GM21447 (cell line): Measurements from ENCODE around the gene SORCS2.

ENCODE experiments used
- ATAC-seq: cut with Tn5 transposase; IDR thresholded peaks from one replicate; pipeline ENCODE4 v1.9.1; 2021; ENCODE audit not compliant: unreplicated experiment

Gene SORCS2

GRCh38 chr4:7185487-7186030 is 6.8 kb upstream of the SORCS2 start:
- no peak for ATAC-seq

GRCh38 chr4:7186031-7186430 is 6.3 kb upstream of the SORCS2 start:
- ATAC-seq: no peak

- no peak for ATAC-seq
Measured at GRCh38 chr4:7186516-7187167, 5.7 kb upstream of the SORCS2 start.

- no peak for ATAC-seq
Measured at GRCh38 chr4:7187168-7187535, 5.2 kb upstream of the SORCS2 start.

GRCh38 chr4:7187691-7188090 is 4.6 kb upstream of the SORCS2 start:
- no peak for ATAC-seq

GRCh38 chr4:7189066-7189465 is 3.3 kb upstream of the SORCS2 start:
- no peak for ATAC-seq

GRCh38 chr4:7189475-7190277 is 2.7 kb upstream of the SORCS2 start:
- no peak for ATAC-seq

- ATAC-seq: no peak
Measured at GRCh38 chr4:7190278-7190594, 2.1 kb upstream of the SORCS2 start.

- ATAC-seq: no peak
Measured at GRCh38 chr4:7190691-7191545, 1.4 kb upstream of the SORCS2 start.

- no peak for ATAC-seq
Measured at GRCh38 chr4:7191546-7192251, 639 bp upstream of the SORCS2 start.

GRCh38 chr4:7193030-7193958 is 956 bp downstream of the SORCS2 start:
- ATAC-seq: no peak

- no peak for ATAC-seq
Measured at GRCh38 chr4:7194251-7195140, 2.2 kb downstream of the SORCS2 start.

GRCh38 chr4:7195141-7195515 is 2.8 kb downstream of the SORCS2 start:
- ATAC-seq: no peak

- no peak for ATAC-seq
Measured at GRCh38 chr4:7195546-7196287, 3.4 kb downstream of the SORCS2 start.

GRCh38 chr4:7196288-7196651 is 3.9 kb downstream of the SORCS2 start:
- ATAC-seq: no peak

GRCh38 chr4:7196736-7197135 is 4.4 kb downstream of the SORCS2 start:
- ATAC-seq: no peak

- ATAC-seq: no peak
Measured at GRCh38 chr4:7197910-7198309, 5.6 kb downstream of the SORCS2 start.

GRCh38 chr4:7198440-7199128 is 6.2 kb downstream of the SORCS2 start:
- no peak for ATAC-seq
